Lower leg skin (tissue), 3 donors: ENCODE data around the gene PPP6R3.

Source experiments
- POLR2A ChIP-seq, 2 donors: fragments of 450-650 bp; IDR thresholded peaks; one replicate each; pipeline ENCODE4 v1.6.1; 2016 to 2017; ENCODE audit warnings: antibody characterized with exemption in 2 of 2, mild to moderate bottlenecking in 1 of 2, moderate library complexity in 1 of 2
- TF ChIP-seq, protein P1 (sequence below), 3 donors: fragments of 450-650 bp; IDR thresholded peaks; one replicate each; pipeline ENCODE4 v1.5.1; 2016; ENCODE audit warnings: antibody characterized with exemption in 3 of 3, mild to moderate bottlenecking in 3 of 3, moderate library complexity in 2 of 3

DNA sequence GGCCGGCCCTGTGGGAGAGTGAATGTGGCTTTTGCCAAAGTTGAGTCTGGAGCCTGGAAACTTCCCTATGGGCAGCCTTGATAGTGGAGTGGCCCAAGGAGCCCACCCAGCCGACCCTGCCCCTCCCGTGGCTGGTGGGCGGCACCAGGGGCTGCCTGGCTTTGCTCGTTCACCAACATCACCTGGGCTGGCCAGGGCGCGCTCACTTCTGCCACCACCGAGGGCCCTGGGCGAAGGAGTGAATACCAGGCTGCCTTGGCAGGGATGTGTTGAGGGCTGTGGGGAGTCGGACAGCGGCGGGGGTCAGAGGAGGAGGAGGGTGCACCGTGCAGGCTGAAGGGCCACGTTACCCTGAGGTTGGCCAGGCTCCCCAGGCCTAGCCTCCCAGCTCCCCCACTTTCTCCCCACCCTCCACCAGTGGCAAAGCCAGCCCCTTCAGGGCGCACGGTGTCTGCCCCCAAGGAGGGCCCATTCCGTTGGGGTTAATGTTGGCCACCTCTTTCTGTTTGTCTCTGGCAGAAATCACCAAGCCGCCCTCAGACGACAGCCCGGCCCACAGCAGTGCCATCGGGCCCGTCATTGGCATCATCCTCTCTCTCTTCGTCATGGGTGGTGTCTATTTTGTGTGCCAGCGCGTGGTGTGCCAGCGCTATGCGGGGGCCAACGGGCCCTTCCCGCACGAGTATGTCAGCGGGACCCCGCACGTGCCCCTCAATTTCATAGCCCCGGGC is 22.5 kb upstream of the PPP6R3 start:
- TF ChIP-seq, protein P1, sequence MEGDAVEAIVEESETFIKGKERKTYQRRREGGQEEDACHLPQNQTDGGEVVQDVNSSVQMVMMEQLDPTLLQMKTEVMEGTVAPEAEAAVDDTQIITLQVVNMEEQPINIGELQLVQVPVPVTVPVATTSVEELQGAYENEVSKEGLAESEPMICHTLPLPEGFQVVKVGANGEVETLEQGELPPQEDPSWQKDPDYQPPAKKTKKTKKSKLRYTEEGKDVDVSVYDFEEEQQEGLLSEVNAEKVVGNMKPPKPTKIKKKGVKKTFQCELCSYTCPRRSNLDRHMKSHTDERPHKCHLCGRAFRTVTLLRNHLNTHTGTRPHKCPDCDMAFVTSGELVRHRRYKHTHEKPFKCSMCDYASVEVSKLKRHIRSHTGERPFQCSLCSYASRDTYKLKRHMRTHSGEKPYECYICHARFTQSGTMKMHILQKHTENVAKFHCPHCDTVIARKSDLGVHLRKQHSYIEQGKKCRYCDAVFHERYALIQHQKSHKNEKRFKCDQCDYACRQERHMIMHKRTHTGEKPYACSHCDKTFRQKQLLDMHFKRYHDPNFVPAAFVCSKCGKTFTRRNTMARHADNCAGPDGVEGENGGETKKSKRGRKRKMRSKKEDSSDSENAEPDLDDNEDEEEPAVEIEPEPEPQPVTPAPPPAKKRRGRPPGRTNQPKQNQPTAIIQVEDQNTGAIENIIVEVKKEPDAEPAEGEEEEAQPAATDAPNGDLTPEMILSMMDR (IDR thresholded peaks at IDR 0.05) = no peak
- TF ChIP-seq POLR2A (IDR thresholded peaks at IDR 0.05) = no peak
